HL-60/S4 treated with phorbol 12-myristate 13-acetate at 8.2 ng/mL for 4 days and 3 days (cell line): ENCODE results near the gene GRIN2B.

Experiments
- in situ Hi-C: fragments of 300-500 bp; cut with MboI; formaldehyde crosslinking; loops from 2 replicates; pipeline ENCODE4 v1.15.0; 2022; ENCODE audit warnings: low sequenced_read_pairs

GRIN2B gene

GRCh38 chr12:13957576-13957975 lies 23.8 kb downstream of the GRIN2B start:
- in situ Hi-C loops = no loop called here

GRCh38 chr12:13956060-13956590 lies 25.3 kb downstream of the GRIN2B start:
- in situ Hi-C loops = no loop called here

- in situ Hi-C loops = no loop called here
Observed at GRCh38 chr12:13952096-13952495, 29.3 kb downstream of the GRIN2B start.

GRCh38 chr12:13950502-13950901 lies 30.9 kb downstream of the GRIN2B start:
- in situ Hi-C loops = no loop called here

GRCh38 chr12:13948621-13949020 lies 32.8 kb downstream of the GRIN2B start:
- in situ Hi-C loops = no loop called here

- in situ Hi-C loops = no loop called here
Observed at GRCh38 chr12:13947276-13947946, 34.0 kb downstream of the GRIN2B start.

GRCh38 chr12:13945641-13946040 lies 35.8 kb downstream of the GRIN2B start:
- in situ Hi-C loops = no loop called here

GRCh38 chr12:13945236-13945635 lies 36.2 kb downstream of the GRIN2B start:
- in situ Hi-C loops = no loop called here

- in situ Hi-C loops = no loop called here
Observed at GRCh38 chr12:13942826-13943225, 38.6 kb downstream of the GRIN2B start.

- in situ Hi-C loops = no loop called here
Observed at GRCh38 chr12:13941258-13942249, 39.8 kb downstream of the GRIN2B start.

- in situ Hi-C loops = no loop called here
Observed at GRCh38 chr12:13940335-13940865, 41.0 kb downstream of the GRIN2B start.

GRCh38 chr12:13937735-13938134 lies 43.7 kb downstream of the GRIN2B start:
- in situ Hi-C loops = no loop called here

- in situ Hi-C loops = no loop called here
Observed at GRCh38 chr12:13935169-13935568, 46.2 kb downstream of the GRIN2B start.
